Neural cell (in vitro differentiated cells): ENCODE data around the gene CD200R1L.

Source experiments
- CTCF ChIP-seq: fragments of 450-650 bp; IDR thresholded peaks from 2 replicates; pipeline ENCODE4 v1.5.1; 2014; ENCODE audit warnings: antibody characterized with exemption, mild to moderate bottlenecking, moderate library complexity; ENCODE audit not compliant: poor library complexity, severe bottlenecking
- EP300 ChIP-seq: fragments of 450-650 bp; conservative IDR thresholded peaks from 2 replicates; pipeline ENCODE4 v1.6.1; 2014; ENCODE audit warnings: antibody characterized with exemption, mild to moderate bottlenecking, moderate library complexity; ENCODE audit not compliant: poor library complexity, severe bottlenecking
- EZH2 ChIP-seq: fragments of 200-600, 300-800 bp; shearing (Covaris generic), sonication (generic); IDR thresholded peaks from 2 replicates; pipeline ENCODE4 v1.6.1; 2014; ENCODE audit warnings: antibody characterized with exemption, low read length, borderline replicate concordance, mild to moderate bottlenecking; ENCODE audit not compliant: insufficient read depth, poor library complexity, severe bottlenecking
- MXI1 ChIP-seq: fragments of 450-650 bp; conservative IDR thresholded peaks from 2 replicates; pipeline ENCODE4 v1.6.1; 2014; ENCODE audit warnings: antibody characterized with exemption, mild to moderate bottlenecking; ENCODE audit not compliant: poor library complexity, severe bottlenecking
- POLR2AphosphoS5 ChIP-seq: IDR thresholded peaks from 2 replicates; pipeline ENCODE4 v1.6.1; 2012
- RAD21 ChIP-seq: fragments of 450-650 bp; conservative IDR thresholded peaks from 2 replicates; pipeline ENCODE4 v1.6.1; 2014; ENCODE audit warnings: antibody characterized with exemption, mild to moderate bottlenecking, moderate library complexity
- REST ChIP-seq: IDR thresholded peaks from 2 replicates; pipeline ENCODE4 v1.6.1; 2012; ENCODE audit warnings: borderline replicate concordance
- SMC3 ChIP-seq: fragments of 450-650 bp; conservative IDR thresholded peaks from 2 replicates; pipeline ENCODE4 v1.6.1; 2014; ENCODE audit warnings: antibody characterized with exemption, mild to moderate bottlenecking, moderate library complexity; ENCODE audit not compliant: poor library complexity
- TAF1 ChIP-seq: IDR thresholded peaks from 2 replicates; pipeline ENCODE4 v1.6.1; 2012; ENCODE audit warnings: low read depth

GRCh38 chr3:112791736-112792135 lies 54.9 kb downstream of the CD200R1L start:
- no peak for TF ChIP-seq RAD21
- no peak for TF ChIP-seq CTCF
- no peak for TF ChIP-seq POLR2AphosphoS5
- TF ChIP-seq TAF1, result no peak
- TF ChIP-seq EP300, result no peak
- TF ChIP-seq REST, result no peak
- no peak for TF ChIP-seq MXI1
- TF ChIP-seq EZH2, result no peak
- TF ChIP-seq SMC3, result no peak
